K562 (cell line): ENCODE results near the gene CNDP2. TPM values are rescaled to one million over a fixed set of nuclear protein-coding genes. Genes with fewer than 3 reads are reported as not detected.

Experiments
- ADNP ChIP-seq: fragments of 200-800 bp; sonication (Bioruptor generic); IDR thresholded peaks from 2 replicates; pipeline ENCODE4 v1.6.1; 2016; ENCODE audit warnings: missing genetic modification characterization, missing compliant biosample characterization
- ATF6 ChIP-seq: sonication (generic); formaldehyde crosslinking; IDR thresholded peaks from 2 replicates; pipeline ENCODE4 v1.4.0; 2020; ENCODE audit warnings: mild to moderate bottlenecking, missing genetic modification reagents
- DPF2 ChIP-seq: fragments of 450-650 bp; IDR thresholded peaks from 2 replicates; pipeline ENCODE4 v1.6.1; 2016
- HMGXB4 ChIP-seq: sonication (generic); formaldehyde crosslinking; IDR thresholded peaks from 2 replicates; pipeline ENCODE4 v1.8.1; 2023; ENCODE audit warnings: mild to moderate bottlenecking, missing genetic modification reagents
- IRF1 ChIP-seq: sonication (generic); formaldehyde crosslinking; IDR thresholded peaks from 2 replicates; pipeline ENCODE4 v1.8.0; 2022; ENCODE audit warnings: missing genetic modification reagents, mild to moderate bottlenecking, borderline replicate concordance
- MCM3 ChIP-seq: fragments of 450-650 bp; IDR thresholded peaks from 2 replicates; pipeline ENCODE4 v1.6.1; 2016
- MEF2A ChIP-seq: IDR thresholded peaks from 2 replicates; pipeline ENCODE4 v1.6.1; 2011; ENCODE audit warnings: low read depth, mild to moderate bottlenecking, low read length, moderate library complexity; ENCODE audit not compliant: control insufficient read depth
- NRF1 ChIP-seq, 2 experiments: fragments of 450-650 bp; IDR thresholded peaks in 1 of 2; conservative IDR thresholded peaks in 1 of 2; 2 replicates each; pipeline ENCODE4 v1.6.1; 2014; ENCODE audit warnings: mild to moderate bottlenecking in 2 of 2
- POLR2B ChIP-seq: fragments of 450-650 bp; IDR thresholded peaks from 2 replicates; pipeline ENCODE4 v1.6.1; 2018; ENCODE audit warnings: low read depth; ENCODE audit not compliant: partially characterized antibody
- RBM15 ChIP-seq: fragments of 200-400 bp; formaldehyde crosslinking; IDR thresholded peaks from 2 replicates; pipeline ENCODE4 v1.6.1; 2018; ENCODE audit warnings: mild to moderate bottlenecking, low read length, moderate library complexity; ENCODE audit not compliant: insufficient read depth
- RBM25 ChIP-seq: fragments of 200-400 bp; formaldehyde crosslinking; IDR thresholded peaks from 2 replicates; pipeline ENCODE4 v1.6.1; 2018; ENCODE audit warnings: low read length, low read depth, moderate library complexity; ENCODE audit not compliant: severe bottlenecking
- REST ChIP-seq, 2 experiments: fragments of 450-650 bp; formaldehyde crosslinking in 1 of 2; IDR thresholded peaks; 2 replicates each; pipeline versions ENCODE4 v1.4.0 to v1.6.1; 2014 to 2020; ENCODE audit warnings: mild to moderate bottlenecking in 2 of 2, borderline replicate concordance in 1 of 2, low read depth in 1 of 2
- TBP ChIP-seq: optimal IDR thresholded peaks from 2 replicates; pipeline ENCODE3; 2011; ENCODE audit warnings: low read depth, low read length, improper control_type of control experiment
- polyA plus RNA-seq, 8 experiments: library from polyadenylated mRNA; depleted of rRNA in 4 of 8; stranded (reverse) in 5 of 8; unstranded in 3 of 8; fragments of >200 nt; fragmentation: Nextera tagmentation in 2 of 8; fragmentation: Illumina TruSeq in 1 of 8; extraction: Ambion mirVana in 2 of 8; extraction: Trizol in 1 of 8; gene quantifications; 2 replicates each; pipeline versions ENCODE4 v1.2.1 to v1.2.3, GENCODE V29; 2011 to 2014; ENCODE audit warnings: inconsistent platforms in 1 of 8, missing spikeins in 1 of 8
- total RNA-seq, 7 experiments: library from RNA; depleted of rRNA in 6 of 7; stranded (reverse); fragments of >200 nt in 6 of 7; fragmentation: Illumina TruSeq in 2 of 7; extraction: Trizol in 2 of 7; gene quantifications; 2 replicates each; pipeline versions ENCODE4 v1.2.1 to v1.2.3, GENCODE V29; 2011 to 2021; ENCODE audit warnings: low replicate concordance in 1 of 7

The CNDP2 gene
- total and polyA plus RNA-seq, 9 of the 15 experiments (the other 6 are each of a cell fraction or from before 2014, with no cell fraction given): 34.1 to 128 (median 53.8) TPM

DNA sequence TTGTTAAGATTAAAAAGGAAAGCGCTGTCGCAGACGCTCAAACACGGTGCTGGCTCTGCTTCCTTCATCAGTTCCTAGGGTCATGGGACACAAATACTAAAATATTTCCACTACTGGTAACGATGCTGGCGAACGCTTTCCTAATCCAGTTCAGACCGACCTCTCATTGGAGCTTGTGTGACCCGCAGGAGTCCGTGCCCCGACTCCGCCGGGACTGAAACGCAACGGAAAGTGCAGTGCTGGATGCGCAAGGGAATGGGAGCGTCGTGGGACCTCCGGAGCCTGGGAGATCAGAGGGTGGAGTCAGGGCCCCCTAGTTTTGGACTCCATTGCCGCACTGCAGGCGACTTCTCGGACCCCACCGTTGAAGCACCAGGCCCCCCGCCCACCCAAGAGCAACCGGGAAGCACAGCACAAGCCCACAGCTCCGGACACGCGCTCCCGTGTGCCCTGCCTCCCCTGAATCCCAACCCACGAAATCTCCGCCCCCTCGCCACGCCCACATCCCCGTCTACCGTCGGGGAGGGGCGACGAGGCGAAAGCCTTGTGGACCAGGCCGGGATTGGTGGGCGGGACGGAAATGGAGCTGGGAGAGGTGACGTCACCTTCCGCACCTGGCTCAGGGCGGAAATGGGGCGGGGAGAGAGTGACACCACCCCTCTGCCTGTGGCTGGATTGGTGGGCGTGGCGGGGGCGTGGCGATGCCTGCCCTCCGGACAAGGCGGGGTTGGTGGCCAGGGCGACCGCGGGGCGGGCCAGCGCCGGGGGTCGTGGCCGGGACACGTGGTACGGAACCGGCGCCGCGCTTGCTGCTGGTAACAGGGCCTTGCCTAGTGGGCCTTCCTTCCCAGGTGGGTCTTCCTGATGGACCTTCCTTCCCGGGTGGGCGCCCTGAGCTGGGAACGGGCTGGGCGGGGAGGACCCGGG lies at the start of gene CNDP2 (continued):
- TF ChIP-seq NRF1 (conservative IDR thresholded peaks at IDR 0.05 in 1 of 2, IDR thresholded peaks at IDR 0.05 in 1 of 2) (peak; percentile 77 to 82), POLR2B (peak; percentile 34), REST (IDR thresholded peaks at IDR 0.05; ENCODE audit: borderline replicate concordance) (peak; percentile 34; the same call in 1 of the 2 replicates), REST (CRISPR knock-in tag; IDR thresholded peaks at IDR 0.05; ENCODE audit: low read depth) (no peak), RBM25 (no peak), MEF2A (no peak), DPF2 (0 out of 2 replicates have a peak, but pooled peaks have one; percentile 44), IRF1 (CRISPR knock-in tag) (no peak), HMGXB4 (CRISPR knock-in tag) (no peak; the same call in 1 of the 2 replicates), MCM3 (no peak), ADNP (tag) (no peak), ATF6 (CRISPR knock-in tag) (no peak), RBM15 (no peak), TBP (peak; percentile 41)
